Stimulated activated naive CD4-positive, alpha-beta T cell (primary cell): Measurements from ENCODE around the gene RNASE12.
"Not testable (repeated sequence)": the region's sequence is repeated elsewhere in the genome, so short reads cannot be mapped to it uniquely, and the experiment has no call there.

Experiments
- DNase-seq, 6 experiments: peaks; one replicate each; lab custom pipeline; 2025; lab: John Stamatoyannopoulos, UW

RNASE12 gene, protein sequence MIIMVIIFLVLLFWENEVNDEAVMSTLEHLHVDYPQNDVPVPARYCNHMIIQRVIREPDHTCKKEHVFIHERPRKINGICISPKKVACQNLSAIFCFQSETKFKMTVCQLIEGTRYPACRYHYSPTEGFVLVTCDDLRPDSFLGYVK

DNA sequence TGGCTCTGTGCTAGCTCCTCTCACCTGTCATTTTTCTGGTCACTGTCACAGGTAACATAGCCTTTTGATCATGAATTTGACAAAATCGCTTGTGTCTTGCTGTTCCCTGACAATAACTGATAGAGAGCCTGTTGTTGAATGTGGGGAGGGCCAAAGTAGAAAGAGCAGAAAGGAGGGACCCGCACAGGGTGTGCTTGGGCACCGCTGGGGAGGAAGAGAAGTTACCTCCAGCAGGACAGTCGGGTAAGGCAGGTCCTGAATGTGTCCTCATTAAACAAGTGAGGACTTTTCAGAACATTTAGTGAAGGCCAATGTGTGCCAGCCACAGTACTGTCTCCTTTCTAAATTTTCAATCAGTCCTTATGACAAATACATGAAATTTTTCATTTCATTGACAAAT, at the start of gene RNASE12:
TSS of gene RNASE12 (minus strand) at position 142 of the 400 bp plus-strand sequence. CDS start 653 bp downstream, outside the sequence.
- no peak for DNase-seq

DNA sequence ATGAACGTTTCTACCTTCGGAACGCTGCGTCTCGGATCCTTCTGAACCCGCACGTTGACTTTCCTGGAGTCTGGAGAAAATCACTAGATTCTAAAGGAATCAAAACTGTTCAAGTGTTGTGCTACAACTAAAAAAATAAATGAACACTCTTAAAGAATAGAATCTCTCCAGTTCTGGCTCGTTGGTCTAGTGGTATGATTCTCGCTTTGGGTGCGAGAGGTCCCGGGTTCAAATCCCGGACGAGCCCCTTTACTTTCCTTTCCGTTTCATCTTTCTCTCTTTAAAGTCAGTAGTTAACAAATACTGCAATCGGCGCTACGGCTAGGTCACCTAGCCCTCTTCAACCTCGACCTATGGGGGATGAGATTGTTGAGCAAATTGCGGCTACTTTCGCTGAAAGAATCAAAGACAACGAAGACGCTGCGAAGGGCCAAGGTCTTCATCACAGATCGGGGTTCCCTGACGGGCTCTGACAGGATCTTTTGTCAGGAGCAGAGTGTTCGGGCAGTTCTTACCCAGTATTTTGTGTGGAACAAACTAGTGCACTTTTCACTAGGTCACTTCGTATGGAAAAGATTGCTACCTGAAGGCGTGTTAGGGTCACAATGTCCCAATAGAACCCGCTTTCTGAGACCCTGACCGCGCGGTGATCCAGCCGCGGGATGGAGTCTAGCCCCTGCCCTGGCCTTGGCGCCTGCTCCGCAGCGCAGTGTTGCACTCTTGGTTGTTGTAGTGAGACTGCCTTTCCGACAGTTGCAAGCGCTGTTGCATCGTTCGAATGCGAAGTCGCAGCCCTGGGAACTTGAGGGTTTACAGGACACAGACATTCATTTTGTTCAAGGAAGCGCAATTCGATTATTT, 41.9 kb upstream of the RNASE12 start:
- peak; percentile 34 to 82 (median 54) for DNase-seq

DNA sequence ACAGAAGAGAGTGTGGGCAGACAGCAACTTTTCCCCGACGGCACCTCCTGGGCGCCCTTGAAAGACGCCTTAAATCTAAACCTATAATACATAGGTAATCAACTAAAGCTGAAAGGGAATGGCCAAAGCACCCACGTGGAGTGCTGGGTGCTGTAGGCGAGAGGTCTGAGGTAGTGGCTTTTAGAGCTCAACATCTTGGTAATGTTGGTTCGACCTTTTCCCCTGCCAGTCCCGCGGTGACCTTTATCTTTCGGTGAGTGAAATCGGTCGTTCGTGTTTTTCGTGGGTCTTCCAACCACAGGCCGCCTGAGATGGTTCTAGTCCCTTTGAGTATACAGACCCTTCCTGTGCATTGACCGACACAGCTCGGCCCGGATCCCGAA, 41.3 kb upstream of the RNASE12 start:
- no peak for DNase-seq

DNA sequence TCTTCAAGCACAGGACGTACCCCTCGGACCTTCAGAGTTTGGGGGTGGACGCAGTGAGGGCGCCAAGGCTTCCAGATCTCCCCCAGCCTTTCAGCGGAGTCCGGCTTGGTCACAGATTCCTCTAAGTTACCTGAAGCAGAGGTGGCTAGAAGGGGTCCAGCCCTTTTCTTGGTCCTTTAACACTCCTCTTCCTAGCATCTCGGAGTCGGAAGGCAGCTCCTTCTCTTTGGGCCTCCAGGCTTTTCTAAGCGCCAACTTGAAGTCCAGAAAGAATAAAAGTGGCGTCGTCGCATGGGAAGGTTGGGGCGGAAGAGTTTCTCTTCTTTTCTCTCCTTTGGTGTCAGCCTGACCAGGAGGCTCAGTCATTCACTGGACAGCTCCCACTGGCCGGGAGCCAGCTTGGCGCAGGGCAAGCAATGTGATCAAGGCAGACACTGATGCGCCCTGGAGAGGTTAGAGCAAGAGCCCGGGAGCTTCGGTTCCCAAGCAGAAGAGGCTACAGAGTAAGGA, 40.8 kb upstream of the RNASE12 start:
- DNase-seq = peak in 1 of 6 experiments; percentile 28

DNA sequence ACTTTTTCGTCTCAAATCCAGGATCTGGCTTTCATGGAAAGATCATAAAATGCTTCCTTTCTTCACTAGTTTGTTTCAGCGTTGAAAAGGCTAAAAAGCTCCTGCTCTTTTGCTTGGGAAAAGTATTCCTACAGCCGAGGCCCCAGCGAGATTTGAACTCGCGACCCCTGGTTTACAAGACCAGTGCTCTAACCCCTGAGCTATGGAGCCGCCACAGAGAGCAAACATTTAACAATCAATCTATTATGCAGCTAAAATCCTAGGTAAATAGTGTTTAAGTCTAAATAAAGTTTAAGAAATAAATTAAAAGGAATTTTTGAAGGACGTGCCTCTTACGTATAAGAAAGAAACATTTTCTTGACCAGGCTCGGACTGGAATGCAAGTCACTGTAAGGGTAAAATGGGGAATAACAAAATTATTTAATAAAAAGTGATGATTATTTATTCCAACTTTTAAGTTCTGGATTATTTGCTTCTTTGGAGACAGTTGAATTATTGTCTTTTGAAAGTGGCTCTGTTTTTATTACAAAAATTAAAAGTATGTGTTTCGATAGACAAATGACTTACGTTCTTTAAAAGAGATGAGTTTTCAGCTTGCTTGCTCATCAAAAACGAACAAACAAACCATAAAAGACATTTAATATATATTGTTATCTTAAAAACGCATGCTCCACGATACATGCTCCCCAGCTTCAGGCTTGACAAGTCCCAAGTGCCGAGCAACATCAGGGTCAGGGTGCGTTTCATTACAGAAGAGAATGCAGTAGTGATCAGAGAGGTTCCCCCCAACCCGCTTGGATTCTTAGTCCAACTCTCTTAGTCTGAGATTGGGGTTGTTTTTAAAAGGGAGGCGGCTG, 40.1 kb upstream of the RNASE12 start:
- DNase-seq = peak; percentile 36 to 71 (median 48)

DNA sequence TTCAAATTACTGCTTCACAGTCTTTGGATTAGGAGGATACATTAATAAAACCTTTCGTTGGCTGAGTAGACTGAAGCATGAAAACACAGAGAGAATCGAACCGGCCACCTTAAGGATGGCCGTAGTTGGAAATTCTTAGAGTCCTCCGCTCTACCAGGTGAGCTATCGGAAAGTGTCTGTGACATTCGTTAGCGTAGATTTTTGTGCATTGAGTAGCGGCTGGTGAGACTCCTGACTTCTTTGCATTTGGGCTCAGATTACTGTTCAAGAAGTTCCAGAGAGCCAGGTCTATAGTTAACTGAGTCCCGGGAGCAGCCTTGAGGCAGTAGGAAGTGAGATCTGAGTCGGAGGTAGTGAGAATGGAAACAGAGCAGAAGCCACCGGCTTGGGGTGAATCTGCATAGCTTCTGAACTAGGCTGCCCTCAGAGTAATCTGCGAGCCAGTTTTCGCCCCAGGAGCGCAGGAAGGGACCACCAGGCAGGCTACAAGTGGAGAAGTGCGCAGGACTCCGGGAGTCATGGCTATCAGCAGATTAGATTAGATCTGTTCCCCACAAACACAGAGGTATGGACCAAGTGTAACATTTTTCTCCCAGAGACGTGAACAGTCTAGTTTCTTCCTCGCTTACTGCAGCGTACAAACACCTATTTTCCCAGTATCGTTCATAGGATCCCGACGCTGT, 39.3 kb upstream of the RNASE12 start:
- peak; percentile 13 to 61 (median 32) for DNase-seq

DNA sequence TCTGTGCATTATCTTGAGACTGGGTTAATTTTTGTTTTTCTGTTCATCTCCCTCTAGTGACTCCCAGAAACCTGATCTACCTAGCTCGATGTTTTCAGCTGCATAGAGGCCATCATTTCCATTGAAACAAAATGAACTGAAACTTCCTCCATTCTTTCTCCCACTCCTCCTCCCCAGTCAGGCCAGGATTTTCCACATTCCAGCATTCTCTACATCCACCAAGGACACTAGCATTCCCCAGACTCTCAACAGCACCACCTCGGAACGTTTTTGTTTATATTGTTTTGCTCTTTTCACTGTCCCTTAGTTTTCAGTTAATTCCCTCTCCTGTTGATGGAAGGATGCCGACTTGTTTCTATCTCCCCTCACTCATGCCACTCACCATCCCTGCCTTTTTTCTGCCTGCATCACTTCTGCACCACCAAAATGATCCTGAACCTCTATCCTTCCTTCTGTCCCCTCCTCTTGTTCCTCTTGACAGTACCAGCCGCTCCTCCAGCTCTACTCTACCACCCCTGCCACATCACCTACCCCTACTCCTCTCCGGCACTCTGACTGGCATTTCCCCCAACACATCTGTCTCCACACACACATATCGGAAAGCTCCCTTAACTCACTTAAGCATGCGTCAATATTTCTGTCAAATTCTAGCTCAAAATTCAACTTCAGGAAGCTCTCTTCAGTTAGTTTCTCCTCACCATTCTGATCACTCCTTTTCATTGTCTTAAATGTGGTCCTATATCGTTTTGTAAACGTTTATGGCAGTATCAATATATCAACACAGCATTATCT, 37.1 kb upstream of the RNASE12 start:
- DNase-seq = no peak

DNA sequence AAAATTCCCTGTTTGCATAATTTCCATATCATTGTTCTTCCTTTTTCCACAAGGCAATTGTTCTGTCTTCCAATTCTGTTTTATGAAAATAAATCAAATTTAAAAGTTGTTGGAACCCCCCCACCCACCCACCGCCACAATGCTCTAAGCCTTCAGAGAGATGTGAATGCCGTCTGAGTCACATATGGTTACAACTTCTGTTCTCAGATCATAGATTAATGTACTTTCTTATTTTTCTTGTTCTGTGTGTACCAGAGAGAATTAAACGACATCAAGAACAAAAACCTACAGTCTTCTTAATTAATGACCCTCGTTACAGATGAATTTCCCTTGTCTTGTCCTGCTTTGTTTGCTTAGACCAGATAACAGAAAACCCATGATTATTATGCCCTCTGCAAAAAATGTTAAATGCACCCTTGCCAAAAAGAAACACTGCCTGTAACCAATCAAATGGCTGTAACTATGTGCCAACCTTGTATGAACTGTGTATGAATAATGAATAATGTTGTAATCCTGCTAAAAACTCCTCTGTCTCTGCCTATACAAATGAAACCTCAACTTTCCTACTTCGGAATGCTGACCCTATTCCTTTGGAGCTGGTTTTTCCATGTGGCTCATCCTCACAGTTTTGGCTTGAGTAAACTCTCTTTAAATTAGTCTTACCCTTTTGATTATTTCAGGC, 36.3 kb upstream of the RNASE12 start:
- DNase-seq = no peak

DNA sequence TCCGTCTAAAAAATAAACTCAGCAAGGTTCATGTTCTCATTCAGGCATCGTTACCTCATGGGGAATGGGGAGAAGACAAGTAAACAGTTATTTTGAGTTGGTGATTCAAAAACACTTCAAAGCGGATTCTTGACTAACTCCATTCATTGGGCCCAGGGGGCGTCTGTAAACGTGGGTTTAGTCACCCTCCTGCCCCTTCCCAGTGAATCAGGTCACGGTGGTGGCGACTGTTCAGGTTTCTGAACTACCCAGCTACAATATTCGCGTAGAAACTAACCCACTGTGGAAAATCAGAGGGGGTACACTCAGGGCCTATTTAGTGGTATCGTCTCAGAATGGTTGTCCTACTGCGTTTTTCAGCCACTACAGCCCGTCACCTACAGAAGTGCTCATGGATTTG, 35.1 kb upstream of the RNASE12 start:
- peak in 1 of 6 experiments; percentile 10 for DNase-seq

DNA sequence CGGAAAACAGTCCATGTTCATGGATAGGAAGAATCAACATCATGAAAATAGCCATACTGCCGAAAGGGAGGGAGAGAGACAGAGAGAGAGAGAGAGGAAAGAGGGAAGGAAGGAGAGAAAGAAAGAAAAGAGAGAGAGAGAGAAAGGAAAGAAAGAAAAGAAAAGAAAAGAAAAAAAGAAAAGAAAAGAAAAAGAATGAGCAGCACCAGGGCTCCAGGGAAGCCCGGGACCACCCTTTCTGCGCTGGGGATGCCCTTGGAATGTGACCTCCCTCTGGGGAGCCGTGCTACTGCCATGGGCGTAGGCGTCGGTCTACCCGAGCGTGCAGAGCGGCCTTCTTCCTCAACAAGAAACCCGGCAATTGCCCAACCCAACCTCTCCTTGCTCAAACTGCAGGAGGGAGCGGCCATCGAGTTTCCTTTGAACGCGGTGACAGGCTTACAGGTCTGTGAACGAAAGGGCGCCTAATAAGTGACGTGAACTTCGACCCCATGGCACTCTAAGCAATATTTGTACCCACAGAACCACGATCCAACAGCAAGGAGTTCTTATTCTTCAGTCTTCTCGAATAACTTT, 33.4 kb upstream of the RNASE12 start:
- DNase-seq = peak in 3 of 6 experiments; percentile 31 to 51 (median 32)

DNA sequence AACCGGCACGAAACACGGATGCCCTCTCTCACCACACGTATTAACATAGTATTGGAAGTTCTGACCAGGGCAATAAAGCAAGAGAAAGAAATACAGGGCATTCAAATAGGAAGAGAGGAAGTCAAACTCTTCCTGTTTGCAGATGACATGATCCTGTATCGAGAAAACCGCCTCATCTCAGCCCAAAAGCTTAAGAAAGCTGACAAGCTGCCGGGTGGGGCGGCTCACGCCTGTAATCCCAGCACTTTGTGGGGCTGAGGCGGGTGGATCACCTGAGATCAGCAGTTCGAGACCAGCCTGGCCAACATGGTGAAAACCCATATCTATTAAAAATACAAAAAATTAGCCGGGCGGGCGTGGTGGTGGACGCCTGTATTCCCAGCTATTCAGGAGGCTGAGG, 32.6 kb upstream of the RNASE12 start:
- DNase-seq = peak in 1 of 6 experiments; percentile 9

DNA sequence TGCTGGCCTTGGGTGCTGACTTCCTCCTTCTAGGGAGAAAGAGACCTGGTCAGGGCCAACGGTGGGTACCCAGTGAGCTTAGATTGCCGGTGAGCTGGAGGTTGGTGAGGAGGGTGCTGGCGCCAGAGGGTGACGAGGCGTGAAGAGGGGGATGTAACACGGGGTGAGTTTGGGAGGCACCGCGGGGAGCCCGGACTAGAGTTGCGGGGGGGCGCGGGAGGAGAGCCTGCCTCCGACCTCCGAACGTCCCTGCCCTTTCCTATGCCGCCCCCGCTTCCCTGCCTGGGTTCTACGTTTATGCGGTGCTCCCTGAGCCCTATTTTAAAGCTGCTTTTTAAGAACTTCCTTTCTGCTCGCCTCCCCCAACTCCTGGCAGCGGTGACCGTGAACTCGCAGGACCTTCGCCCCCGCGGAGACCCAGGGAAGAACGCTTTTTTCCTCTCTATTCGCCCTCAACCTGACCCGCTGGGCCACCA, 31.7 kb upstream of the RNASE12 start:
- DNase-seq = peak in 1 of 6 experiments; percentile 14

DNA sequence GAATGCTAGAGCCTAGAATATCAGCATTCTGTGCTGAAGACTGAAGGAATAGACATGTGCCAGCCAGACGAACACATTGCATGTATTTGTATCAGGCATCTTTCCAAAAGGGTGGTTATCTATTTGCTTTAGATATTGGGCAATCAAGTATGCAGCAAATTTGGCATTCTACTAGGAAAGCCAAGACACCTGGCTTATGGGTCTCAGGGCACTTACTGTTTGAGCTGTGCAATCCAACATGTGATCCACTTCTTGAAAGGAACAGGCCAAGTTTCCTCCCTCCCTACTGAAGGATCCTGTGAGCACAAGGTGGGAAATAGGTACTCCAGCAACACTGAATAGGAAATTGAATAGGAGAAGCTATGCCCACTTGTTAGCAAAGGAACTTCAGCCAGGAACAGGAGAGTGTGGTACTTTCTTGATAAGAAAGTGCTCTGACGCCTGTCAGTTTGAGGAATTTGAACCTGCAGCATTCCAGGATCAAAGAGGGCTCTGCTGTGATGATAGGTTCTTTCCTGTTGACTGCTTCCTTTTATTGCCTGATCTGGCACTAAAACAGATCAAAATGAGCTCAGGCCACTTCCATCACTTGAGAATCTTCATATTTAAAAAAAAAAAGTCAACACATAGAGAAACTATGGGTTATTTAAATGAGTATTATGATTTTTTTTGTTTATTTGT, 29.8 kb upstream of the RNASE12 start:
- no peak for DNase-seq

DNA sequence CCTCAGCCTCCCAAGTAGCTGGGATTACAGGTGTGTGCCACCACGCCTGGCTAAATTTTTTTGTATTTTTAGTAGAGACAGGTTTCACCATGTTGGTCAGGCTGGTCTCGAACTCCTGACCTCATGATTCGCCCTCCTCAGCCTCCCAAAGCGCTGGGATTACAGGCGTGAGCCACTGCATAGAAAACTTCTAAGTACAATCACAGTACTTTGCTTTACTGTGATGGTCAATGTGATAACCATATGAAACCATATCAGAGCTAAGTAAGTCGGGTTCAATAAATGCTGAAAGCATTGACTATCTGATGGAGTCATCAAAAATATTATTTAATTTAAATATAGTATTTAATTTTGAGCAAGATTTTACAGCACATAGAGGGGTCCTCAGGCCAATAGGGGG, 28.5 kb upstream of the RNASE12 start:
- DNase-seq = not testable (repeated sequence)

DNA sequence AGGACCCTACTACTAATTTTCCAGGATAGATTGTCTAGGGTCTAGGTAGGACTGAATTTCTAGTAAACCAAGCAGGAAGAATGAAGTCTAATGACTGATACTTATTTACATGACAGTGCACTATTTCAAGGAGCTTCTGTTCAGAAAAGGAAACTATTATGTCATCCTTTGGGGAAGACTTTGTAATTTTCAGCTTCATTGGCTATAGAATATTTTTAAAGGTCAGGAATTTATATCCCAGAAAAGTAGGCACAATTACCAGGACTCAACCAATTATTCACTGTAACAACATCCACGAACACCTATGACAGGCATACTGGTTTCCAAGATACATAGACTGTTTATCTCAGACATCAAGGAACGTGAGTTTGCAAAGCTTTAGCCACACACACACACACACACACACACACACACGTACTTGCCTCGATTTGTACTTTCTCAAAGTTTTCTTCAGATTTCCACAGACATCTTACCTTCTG, 27.1 kb upstream of the RNASE12 start:
- no peak for DNase-seq

DNA sequence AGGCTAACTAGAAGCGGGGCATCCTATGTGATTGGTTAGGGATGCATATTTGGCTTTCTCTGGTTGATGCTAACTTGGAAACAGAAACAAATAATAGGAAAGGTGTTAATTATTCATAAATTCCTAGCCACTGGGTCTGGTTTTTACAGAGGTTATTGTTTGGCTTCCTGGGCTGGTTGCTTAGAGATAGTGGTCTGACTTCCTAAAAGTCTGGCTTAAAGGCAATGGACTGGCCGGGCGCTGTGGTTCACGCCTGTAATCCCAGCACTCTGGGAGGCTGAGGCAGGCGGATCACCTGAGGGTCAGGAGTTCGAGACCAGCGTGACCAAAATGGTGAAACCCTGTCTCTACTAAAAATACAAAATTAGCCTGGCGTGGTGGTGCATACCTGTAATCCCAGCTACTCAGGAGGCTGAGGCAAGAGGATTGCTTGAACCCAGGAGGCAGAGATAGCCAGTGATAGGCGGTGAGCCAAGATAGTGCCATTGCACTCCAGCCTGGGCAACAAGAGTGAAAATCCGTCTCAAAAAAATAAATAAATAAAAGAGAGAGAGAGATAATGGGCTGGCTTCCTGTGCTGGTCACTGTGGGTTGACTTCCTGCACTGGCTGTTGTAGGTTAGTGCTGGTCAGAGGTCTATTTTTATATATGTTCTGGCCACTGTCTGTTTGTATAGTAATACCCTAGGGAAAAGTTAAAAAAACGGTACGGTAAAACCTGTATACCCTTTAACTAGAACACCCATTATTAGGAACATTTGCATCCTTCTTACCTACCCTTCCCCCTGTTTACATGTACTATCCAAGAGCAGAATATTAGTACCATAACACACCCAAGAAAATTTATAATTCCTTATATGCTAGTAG, 26.2 kb upstream of the RNASE12 start:
- no peak for DNase-seq

DNA sequence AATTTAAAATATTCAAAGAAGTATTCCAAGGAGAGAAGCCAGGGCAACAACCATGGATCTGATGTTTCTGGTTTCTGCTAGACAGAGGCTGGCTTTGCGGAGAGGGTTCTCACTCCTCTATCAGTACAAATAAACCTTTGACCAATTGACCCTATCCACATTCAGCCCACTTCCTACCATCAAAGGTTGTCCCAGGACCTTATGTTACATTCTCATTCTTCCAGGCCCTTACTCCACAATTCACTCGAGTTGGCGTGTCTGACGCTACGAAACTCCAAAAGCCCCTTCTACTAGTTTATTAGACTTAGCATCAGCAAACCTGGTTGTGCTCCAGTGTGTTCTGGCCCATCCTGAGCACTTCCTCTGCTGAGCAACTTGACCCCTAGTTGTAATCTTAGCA, 24.8 kb upstream of the RNASE12 start:
- DNase-seq = no peak
